DOHH2 (cell line): ENCODE data around the gene HYAL1.
A peak's percentile ranks its signal among the peaks of the same experiment; 100 is the strongest.

Source experiments
- H3F3A ChIP-seq: fragments of 200-600 bp; sonication (generic), shearing (Covaris generic); 2 replicates; pipeline ENCODE4 v1.6.0; 2016; ENCODE audit warnings: antibody characterized with exemption, mild to moderate bottlenecking; ENCODE audit not compliant: control insufficient read depth, insufficient read depth
- H3K27ac ChIP-seq: fragments of 200-600 bp; sonication (generic); 2 replicates; pipeline ENCODE4 v1.5.1; 2014; ENCODE audit warnings: low read depth, mild to moderate bottlenecking, low read length, moderate library complexity
- H3K27me3 ChIP-seq: fragments of 200-600 bp; sonication (generic); 2 replicates; pipeline ENCODE4 v1.6.1; 2014; ENCODE audit warnings: mild to moderate bottlenecking, low read length, mixed read lengths; ENCODE audit not compliant: control insufficient read depth
- H3K36me3 ChIP-seq: fragments of 200-600 bp; sonication (generic); 2 replicates; pipeline ENCODE4 v1.6.1; 2014; ENCODE audit warnings: mild to moderate bottlenecking, low read length, moderate library complexity, mixed read lengths; ENCODE audit not compliant: control insufficient read depth
- H3K4me1 ChIP-seq: fragments of 200-600 bp; sonication (generic); 2 replicates; pipeline ENCODE4 v1.6.1; 2014; ENCODE audit warnings: mild to moderate bottlenecking, low read length, mixed read lengths; ENCODE audit not compliant: control insufficient read depth
- H3K4me2 ChIP-seq: fragments of 200-600 bp; sonication (generic); 2 replicates; pipeline ENCODE4 v1.6.0; 2014; ENCODE audit warnings: mild to moderate bottlenecking, low read length, moderate library complexity
- H3K4me3 ChIP-seq: fragments of 200-600 bp; sonication (generic); 2 replicates; pipeline ENCODE4 v1.5.1; 2014; ENCODE audit warnings: mild to moderate bottlenecking, low read length, mixed read lengths
- H3K79me2 ChIP-seq: fragments of 200-600 bp; sonication (generic); 2 replicates; pipeline ENCODE4 v1.6.1; 2014; ENCODE audit warnings: mild to moderate bottlenecking, low read length, mixed read lengths; ENCODE audit not compliant: control insufficient read depth
- H3K9me2 ChIP-seq: fragments of 200-600 bp; sonication (generic); replicated peaks from 2 replicates; pipeline ENCODE4 v1.6.1; 2014; ENCODE audit warnings: mild to moderate bottlenecking, low read length, mixed read lengths; ENCODE audit not compliant: control insufficient read depth
- H3K9me3 ChIP-seq: fragments of 200-600 bp; sonication (generic); 2 replicates; pipeline ENCODE4 v1.6.1; 2014; ENCODE audit warnings: antibody characterized with exemption, low read length, mixed read lengths; ENCODE audit not compliant: control insufficient read depth, insufficient read depth
- H4K20me1 ChIP-seq: fragments of 200-600 bp; sonication (generic); 2 replicates; pipeline ENCODE4 v1.6.0; 2014; ENCODE audit warnings: low read depth, mild to moderate bottlenecking, antibody characterized with exemption, low read length, moderate library complexity; ENCODE audit not compliant: control insufficient read depth, insufficient read depth
- CTCF ChIP-seq: fragments of 200-600 bp; sonication (generic); IDR thresholded peaks from one replicate; pipeline ENCODE4 v1.5.1; 2014; ENCODE audit warnings: antibody characterized with exemption, mild to moderate bottlenecking, low read depth, low read length; ENCODE audit not compliant: poor library complexity, severe bottlenecking
- EZH2phosphoT487 ChIP-seq: fragments of 200-600 bp; sonication (generic); IDR thresholded peaks from 2 replicates; pipeline ENCODE4 v1.6.1; 2017; ENCODE audit warnings: borderline replicate concordance, mild to moderate bottlenecking, antibody characterized with exemption, low read length, moderate library complexity, mixed read lengths

The HYAL1 gene

DNA sequence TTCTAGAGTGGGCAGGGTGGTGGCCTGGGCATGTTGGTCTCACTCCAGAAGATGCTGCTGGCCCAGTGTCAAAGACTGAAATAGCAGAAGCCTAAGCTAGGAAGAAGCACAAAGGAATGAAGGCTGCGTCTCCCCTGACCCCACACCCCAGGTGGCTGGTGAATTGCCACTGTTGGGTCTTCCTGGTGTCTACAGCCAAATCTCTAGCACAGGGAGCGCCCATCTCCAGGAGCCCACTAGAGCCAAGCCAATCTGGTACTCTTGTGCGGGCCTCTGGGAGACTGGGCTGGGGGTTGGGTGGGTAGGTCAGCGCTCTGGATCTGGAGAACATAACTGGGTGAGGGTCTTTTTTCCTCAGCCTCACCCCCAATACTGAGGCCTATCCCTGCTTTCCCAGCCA, 23.8 kb upstream of the HYAL1 start:
- H3K9me3 ChIP-seq: no peaks in the 10 kb centered on the region
- no peak overlapping the region for H3K27ac ChIP-seq
- H4K20me1 ChIP-seq: no peaks in the 10 kb centered on the region
- no peak for TF ChIP-seq CTCF
- no peak for TF ChIP-seq EZH2phosphoT487
- peaks cover 25% of the 10 kb centered on the region for H3K79me2 ChIP-seq
- peak overlapping the region; percentile 72 for H3K4me2 ChIP-seq
- peaks cover 24% of the 10 kb centered on the region for H3K4me1 ChIP-seq
- no peaks in the 10 kb centered on the region for H3K27me3 ChIP-seq
- no peaks in the 10 kb centered on the region for H3K9me2 ChIP-seq
- peaks cover 21% of the 10 kb centered on the region for H3F3A ChIP-seq
- peak overlapping the region; percentile 91 for H3K4me3 ChIP-seq
- H3K36me3 ChIP-seq: peaks cover 58% of the 10 kb centered on the region

- H3K9me2 ChIP-seq: no peaks in the 10 kb centered on the region
- H3K27me3 ChIP-seq: no peaks in the 10 kb centered on the region
- TF ChIP-seq EZH2phosphoT487 (no peak), CTCF (no peak)
- H3K4me1 ChIP-seq: peaks cover 32% of the 10 kb centered on the region
- H3K79me2 ChIP-seq: peaks cover 21% of the 10 kb centered on the region
- no peak overlapping the region for H3K4me3 ChIP-seq
- no peak overlapping the region for H3K27ac ChIP-seq
- H3K36me3 ChIP-seq: peaks cover 49% of the 10 kb centered on the region
- peaks cover 21% of the 10 kb centered on the region for H3F3A ChIP-seq
- H3K4me2 ChIP-seq: no peak overlapping the region
- H3K9me3 ChIP-seq: no peaks in the 10 kb centered on the region
- H4K20me1 ChIP-seq: no peaks in the 10 kb centered on the region
These were observed 22.8 kb upstream of the HYAL1 start for GRCh38 chr3:50326182-50326541.

DNA sequence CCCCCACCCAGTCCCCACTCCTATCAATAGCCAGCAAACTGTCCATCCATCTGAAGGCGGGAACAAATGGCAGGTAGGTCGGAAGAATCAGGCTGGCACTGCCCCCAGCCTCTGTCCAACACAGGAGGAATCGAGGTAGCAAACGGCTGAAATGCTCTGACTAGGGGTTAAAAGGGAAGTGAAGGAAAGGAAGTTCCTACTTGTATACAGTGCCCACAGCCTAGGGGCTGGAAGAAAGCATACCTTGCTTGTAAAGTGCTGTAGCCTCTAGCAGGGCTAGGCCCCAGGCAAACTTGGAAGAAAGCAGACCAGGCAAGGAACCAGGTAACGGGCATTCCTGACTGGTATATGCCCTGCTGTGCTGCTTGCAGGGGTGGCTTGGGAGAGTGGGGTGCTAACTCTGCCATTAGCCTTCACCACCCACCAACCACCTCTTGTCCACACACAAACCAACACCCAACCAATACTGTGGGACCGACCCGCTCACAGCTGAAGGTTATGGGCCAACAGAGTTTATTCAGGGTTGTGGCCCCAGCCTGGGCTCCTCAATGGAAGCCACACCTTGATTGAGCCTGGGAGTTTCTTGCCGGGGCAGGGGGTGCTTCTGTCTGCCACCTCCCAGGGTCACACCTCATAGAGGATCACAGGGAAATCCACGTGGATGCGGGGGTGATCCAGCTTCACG, 22.3 kb upstream of the HYAL1 start:
- H3K27ac ChIP-seq: no peak overlapping the region
- H3F3A ChIP-seq: peaks cover 16% of the 10 kb centered on the region
- H4K20me1 ChIP-seq: no peaks in the 10 kb centered on the region
- H3K27me3 ChIP-seq: no peaks in the 10 kb centered on the region
- peaks cover 32% of the 10 kb centered on the region for H3K4me1 ChIP-seq
- no peaks in the 10 kb centered on the region for H3K9me2 ChIP-seq
- H3K9me3 ChIP-seq: no peaks in the 10 kb centered on the region
- H3K4me3 ChIP-seq: no peak overlapping the region
- TF ChIP-seq EZH2phosphoT487 (no peak), CTCF (no peak)
- no peak overlapping the region for H3K4me2 ChIP-seq
- H3K36me3 ChIP-seq: peaks cover 43% of the 10 kb centered on the region
- H3K79me2 ChIP-seq: peaks cover 24% of the 10 kb centered on the region

DNA sequence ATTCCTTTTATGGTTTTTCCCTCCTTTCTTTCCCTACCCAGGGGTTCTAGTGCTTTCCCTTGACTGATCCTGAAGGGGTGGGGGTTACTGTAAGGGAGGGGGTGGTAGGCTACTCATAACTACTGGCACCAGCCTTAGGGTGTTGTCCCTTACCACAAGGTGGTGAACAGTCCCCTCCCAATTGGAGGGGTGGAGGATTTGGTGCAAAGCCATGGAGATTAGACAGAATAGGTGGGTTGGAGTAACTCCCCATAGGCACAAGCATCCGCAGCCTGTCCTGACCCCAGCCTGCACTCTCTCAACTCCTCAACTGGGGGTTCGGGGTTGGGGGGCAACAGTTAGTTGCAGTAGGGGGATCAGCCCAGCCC, 21.7 kb upstream of the HYAL1 start:
- H3K4me3 ChIP-seq: no peak overlapping the region
- H3F3A ChIP-seq: peaks cover 12% of the 10 kb centered on the region
- peaks cover 36% of the 10 kb centered on the region for H3K4me1 ChIP-seq
- TF ChIP-seq CTCF: no peak
- TF ChIP-seq EZH2phosphoT487: no peak
- H3K79me2 ChIP-seq: peaks cover 24% of the 10 kb centered on the region
- H3K27me3 ChIP-seq: no peaks in the 10 kb centered on the region
- H3K9me2 ChIP-seq: no peaks in the 10 kb centered on the region
- H3K9me3 ChIP-seq: no peaks in the 10 kb centered on the region
- H4K20me1 ChIP-seq: no peaks in the 10 kb centered on the region
- H3K4me2 ChIP-seq: no peak overlapping the region
- H3K27ac ChIP-seq: no peak overlapping the region
- peaks cover 38% of the 10 kb centered on the region for H3K36me3 ChIP-seq
